ENCODE measurements around the gene DGUOK. TPM values are rescaled to one million over a fixed set of nuclear protein-coding genes. Genes with fewer than 3 reads are reported as not detected.
A peak's percentile ranks its signal among the peaks of the same experiment; 100 is the strongest.

The DGUOK gene
- total RNA-seq, 2 donors from 2014 or later: 13.2 to 16.1 TPM

GRCh38 chr2:74001781-74002504, 75.3 kb downstream of the DGUOK start:
- intact Hi-C loops (cut with DNase I): no loop called here

GRCh38 chr2:74002505-74003421, 76.1 kb downstream of the DGUOK start:
- ATAC-seq (peak; percentile 96), DNase-seq (peak; percentile 79 to 89 (median 84))
- TF ChIP-seq CTCF (IDR thresholded peaks at IDR 0.05) (peak in 3 of 7 experiments; percentile 15 to 52 (median 39)), POLR2A (IDR thresholded peaks at IDR 0.05) (peak; percentile 35 to 37 (median 37))
- intact Hi-C loops (cut with DNase I): no loop called here
- H3K36me3 ChIP-seq (replicated peaks in 1 of 2; ENCODE audit: insufficient read depth in 1 of 2, low read depth in 2 of 2): no peaks in the 10 kb centered on the region
- H3K9me3 ChIP-seq: no peaks in the 10 kb centered on the region
- 1 to 2% methylated on average over 36 to 64 of the region's 68 CpGs for WGBS, 2 donors
- H3K4me3 ChIP-seq: peak overlapping the region in 1 of 2 donors; percentile 18
- peaks cover 21% of the 10 kb centered on the region for H3K4me1 ChIP-seq
- H3K27ac ChIP-seq: no peak overlapping the region
- no peaks in the 10 kb centered on the region for H3K27me3 ChIP-seq

More at GRCh38 chr2:74001781-74002504, 75.3 kb downstream of the DGUOK start:
- H3K27ac ChIP-seq: no peak overlapping the region
- 24 to 32% methylated on average over 7 to 13 of the region's 24 CpGs for WGBS, 2 donors
- no peaks in the 10 kb centered on the region for H3K36me3 ChIP-seq (replicated peaks in 1 of 2; ENCODE audit: insufficient read depth in 1 of 2, low read depth in 2 of 2)
- H3K27me3 ChIP-seq: no peaks in the 10 kb centered on the region
- H3K4me3 ChIP-seq: no peak overlapping the region
- no peak for TF ChIP-seq CTCF (IDR thresholded peaks at IDR 0.05)
- TF ChIP-seq POLR2A (IDR thresholded peaks at IDR 0.05): no peak
- no peak for DNase-seq
- peaks cover 21% of the 10 kb centered on the region for H3K4me1 ChIP-seq
- H3K9me3 ChIP-seq: no peaks in the 10 kb centered on the region
- peak; percentile 45 for ATAC-seq

- Histone ChIP-seq H3K36me3 (replicated peaks in 1 of 2; ENCODE audit: insufficient read depth in 1 of 2, low read depth in 2 of 2) (no peaks in the 10 kb centered on the region), H3K27me3 (no peaks in the 10 kb centered on the region), H3K27ac (no peak overlapping the region), H3K4me1 (peaks cover 21% of the 10 kb centered on the region), H3K4me3 (no peak overlapping the region), H3K9me3 (no peaks in the 10 kb centered on the region)
- ATAC-seq: no peak
- DNase-seq: no peak
- intact Hi-C loops (cut with DNase I): no loop called here
- 46 to 56% methylated on average over 10 to 15 of the region's 16 CpGs for WGBS, 2 donors
- TF ChIP-seq CTCF (IDR thresholded peaks at IDR 0.05) (no peak), POLR2A (IDR thresholded peaks at IDR 0.05) (no peak)
These were observed 77.0 kb downstream of the DGUOK start for GRCh38 chr2:74003494-74004211.

- Histone ChIP-seq H3K4me1 (peaks cover 23% of the 10 kb centered on the region), H3K27me3 (no peaks in the 10 kb centered on the region), H3K36me3 (replicated peaks in 1 of 2; ENCODE audit: insufficient read depth in 1 of 2, low read depth in 2 of 2) (no peaks in the 10 kb centered on the region), H3K4me3 (no peak overlapping the region), H3K27ac (no peak overlapping the region), H3K9me3 (no peaks in the 10 kb centered on the region)
- intact Hi-C loops (cut with DNase I): no loop called here
- TF ChIP-seq CTCF (IDR thresholded peaks at IDR 0.05) (no peak), POLR2A (IDR thresholded peaks at IDR 0.05) (no peak)
- DNase-seq (no peak), ATAC-seq (no peak)
- WGBS, 2 donors: 85 to 88% methylated on average over 18 of the region's 18 CpGs
These were observed 77.8 kb downstream of the DGUOK start for GRCh38 chr2:74004212-74005182.
